ENCODE measurements around the gene ZRANB2. TPM values are rescaled to one million over a fixed set of nuclear protein-coding genes. Genes with fewer than 3 reads are reported as not detected.

The ZRANB2 gene
- total RNA-seq, 1 experiment from 2014 or later = 49.4 TPM

DNA sequence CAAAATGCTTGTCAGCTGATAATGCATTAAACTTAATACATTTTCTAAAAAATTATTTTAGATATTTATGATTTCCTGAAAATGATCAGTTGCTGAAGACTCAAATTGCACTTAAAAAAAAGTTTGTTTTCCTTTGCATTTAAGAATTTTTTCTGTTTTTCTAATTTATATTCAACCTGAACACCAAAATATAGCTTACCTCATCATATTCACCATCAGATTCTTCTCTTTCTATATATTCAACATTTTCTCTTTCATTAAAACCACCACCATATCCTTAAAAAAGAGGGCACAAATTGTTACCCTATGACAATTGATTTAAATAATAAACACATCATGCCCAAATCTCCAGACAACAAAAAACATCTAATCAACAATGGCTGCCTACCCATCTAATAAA, 8.6 kb downstream of the ZRANB2 start:
- DNase-seq (ENCODE audit: extremely low read depth, low read depth) = no peak

DNA sequence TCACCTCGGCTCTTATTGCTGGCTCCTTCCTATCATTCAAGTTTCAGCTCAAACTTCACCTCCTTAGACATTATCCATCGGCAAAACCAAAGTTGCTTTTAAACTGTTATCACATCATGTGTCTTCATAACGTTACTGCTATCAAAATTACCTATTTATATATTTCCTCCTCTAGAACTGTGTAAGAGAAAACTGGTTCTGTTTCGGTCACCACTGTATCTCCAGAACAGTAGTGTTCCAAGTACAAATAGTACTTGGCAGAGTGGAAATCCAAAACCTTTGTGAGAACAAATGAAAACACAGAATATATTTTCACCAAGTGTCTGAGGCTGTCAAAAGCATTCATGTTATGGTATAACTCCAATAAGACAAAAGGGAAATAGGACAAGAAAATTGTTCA, 9.1 kb downstream of the ZRANB2 start:
- no peak for DNase-seq (ENCODE audit: extremely low read depth, low read depth)

DNA sequence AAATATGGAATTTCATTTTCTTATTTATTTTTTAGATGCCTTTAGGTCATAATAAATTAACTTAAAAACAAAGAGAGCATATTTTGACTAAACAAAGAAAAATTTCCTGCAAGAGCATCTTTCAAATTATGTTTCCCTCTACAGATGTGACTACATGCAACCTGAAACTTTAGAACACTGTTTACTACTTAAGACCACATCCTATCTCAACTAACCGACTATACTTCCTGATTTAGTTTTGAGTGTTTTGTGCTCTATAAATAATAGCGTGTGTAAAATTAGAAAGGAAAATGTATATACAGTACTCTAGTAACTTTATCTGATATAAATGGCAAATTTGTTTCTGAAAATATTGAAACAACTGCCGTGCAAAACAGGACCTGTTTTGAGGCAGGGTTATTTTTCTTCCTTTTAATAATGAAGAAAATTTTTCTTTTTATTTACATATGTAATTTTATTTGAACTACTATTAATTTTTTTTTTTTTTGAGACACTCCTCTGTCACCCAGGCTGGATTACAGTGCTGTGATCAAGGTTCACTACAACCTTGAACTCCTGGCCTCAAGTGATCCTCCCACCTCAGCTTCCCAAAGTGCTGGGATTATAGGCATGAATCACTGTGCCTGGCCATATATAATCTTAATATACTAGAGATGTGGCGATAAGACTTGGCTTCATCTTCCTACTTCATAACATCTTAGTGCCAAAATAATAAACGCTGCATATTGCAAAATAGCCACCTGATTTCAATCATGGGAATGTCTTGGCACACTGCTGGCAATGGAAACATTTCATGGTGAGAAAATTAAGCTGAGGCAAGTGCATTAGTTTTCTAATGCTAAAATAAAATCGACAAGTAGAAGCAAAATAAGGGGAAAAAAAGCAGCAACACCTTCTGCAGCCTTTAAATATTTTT, 12.3 kb downstream of the ZRANB2 start:
- DNase-seq (ENCODE audit: extremely low read depth, low read depth) = no peak

DNA sequence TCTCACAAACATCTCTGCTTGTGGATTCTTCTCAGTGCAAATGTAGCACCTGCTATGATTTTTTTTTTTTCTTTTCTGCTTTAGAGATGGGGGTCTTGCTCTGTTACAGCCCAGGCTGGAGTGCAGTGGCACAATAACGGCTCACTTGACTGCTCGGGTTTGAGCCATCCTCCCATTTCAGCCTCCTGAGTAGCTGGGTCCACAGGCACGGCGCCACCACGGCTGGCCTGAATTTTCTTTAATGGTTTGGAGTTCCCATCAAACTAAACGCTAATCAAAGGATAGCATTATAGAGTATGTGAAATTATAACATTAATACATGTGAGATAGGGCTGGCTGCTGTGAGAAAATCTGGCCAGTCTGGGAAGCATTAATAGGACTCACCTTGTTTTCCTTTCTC, 26.0 kb downstream of the ZRANB2 start:
- DNase-seq (ENCODE audit: extremely low read depth, low read depth) = no peak

DNA sequence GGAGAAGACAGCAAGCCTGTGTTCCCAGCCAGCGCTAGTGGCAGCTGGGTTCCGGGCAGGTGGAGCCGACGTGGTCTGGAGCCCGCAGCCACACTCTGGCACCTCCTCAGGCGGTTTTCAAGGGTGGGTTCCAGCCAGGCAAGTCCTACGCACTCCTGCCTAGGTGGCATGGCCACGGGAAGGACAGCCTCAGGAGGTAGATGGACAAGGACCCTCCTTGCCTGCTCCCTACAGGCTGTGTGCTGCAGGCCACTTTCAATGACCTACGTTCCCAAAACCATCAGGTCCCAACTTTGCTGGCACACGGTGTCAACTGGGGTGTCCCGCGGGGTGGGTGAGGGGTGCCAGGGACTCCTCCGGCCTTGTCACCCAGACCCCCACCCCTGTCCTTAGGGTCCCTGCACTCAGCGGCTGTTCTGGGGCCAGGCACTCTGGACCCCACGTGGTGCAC, 26.5 kb downstream of the ZRANB2 start:
- no peak for DNase-seq (ENCODE audit: extremely low read depth, low read depth)

DNA sequence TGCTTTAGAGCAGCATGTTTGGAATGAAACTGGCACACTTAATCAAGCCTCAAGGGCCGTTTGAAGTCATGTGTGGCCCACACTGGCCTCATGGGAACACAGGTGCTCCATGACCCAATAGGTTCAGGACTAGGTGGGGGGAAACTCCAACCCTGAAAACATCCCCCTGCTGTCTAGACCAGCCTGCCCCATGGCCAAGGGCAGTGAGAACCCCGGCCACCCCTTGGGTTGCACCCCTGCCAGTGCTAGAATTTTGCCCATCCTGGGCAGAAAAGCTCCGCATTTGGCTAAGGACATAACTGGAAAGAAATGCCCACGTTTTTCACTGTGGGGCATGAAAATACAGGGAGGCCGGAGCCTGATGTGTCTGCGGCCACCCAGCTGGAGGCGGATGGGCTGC, 27.1 kb downstream of the ZRANB2 start:
- no peak for DNase-seq (ENCODE audit: extremely low read depth, low read depth)

DNA sequence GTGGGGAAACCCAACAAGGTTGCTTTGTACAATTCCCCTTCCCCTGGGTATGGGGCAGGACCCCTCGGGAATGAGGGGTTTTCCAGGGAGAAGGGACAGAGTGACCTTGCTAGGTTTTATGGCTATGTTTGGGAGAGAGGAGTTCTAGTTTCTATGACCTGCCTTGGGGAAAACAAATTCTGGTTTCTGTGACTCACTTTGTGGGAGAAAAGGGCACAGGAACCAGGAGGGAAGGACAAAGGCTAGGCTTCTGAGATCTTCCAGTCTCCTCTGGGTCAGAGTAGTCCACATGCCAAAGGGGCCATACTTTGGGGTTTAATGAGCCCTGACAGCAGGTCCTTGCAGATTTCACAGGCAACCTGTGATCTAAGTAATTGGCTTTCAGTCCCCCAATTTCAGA, 27.7 kb downstream of the ZRANB2 start:
- DNase-seq (ENCODE audit: extremely low read depth, low read depth) = no peak

DNA sequence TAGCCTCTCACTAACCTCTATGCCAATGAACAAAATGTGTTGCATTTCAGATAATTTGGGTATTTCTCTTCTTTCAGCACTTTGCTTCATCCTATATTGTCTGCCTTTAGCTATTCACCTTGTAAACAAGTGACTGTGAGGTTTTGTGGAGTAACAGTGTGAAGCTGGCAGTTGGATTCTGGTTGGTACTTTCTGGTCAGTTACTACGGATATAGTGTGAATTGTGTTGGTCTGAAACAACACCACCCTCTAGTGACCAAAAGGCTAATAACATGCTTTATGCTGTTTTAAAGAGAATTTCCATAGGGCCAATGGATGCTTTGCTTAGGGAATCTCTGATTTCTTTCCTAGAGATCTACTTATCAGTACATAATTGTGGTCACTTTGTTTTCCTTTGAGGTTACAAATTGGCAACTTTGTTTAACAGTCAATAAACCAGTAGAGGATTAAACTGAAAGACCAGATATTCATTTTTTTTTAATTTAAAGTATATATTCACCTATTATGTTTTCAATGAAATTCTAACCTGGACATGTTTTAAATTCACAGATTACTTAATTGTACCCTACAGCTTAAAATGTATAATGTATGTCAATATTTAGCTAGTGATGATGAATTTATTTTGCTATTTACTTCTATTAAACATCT, 30.8 kb downstream of the ZRANB2 start:
- peak; percentile 65 for DNase-seq (ENCODE audit: extremely low read depth, low read depth)

DNA sequence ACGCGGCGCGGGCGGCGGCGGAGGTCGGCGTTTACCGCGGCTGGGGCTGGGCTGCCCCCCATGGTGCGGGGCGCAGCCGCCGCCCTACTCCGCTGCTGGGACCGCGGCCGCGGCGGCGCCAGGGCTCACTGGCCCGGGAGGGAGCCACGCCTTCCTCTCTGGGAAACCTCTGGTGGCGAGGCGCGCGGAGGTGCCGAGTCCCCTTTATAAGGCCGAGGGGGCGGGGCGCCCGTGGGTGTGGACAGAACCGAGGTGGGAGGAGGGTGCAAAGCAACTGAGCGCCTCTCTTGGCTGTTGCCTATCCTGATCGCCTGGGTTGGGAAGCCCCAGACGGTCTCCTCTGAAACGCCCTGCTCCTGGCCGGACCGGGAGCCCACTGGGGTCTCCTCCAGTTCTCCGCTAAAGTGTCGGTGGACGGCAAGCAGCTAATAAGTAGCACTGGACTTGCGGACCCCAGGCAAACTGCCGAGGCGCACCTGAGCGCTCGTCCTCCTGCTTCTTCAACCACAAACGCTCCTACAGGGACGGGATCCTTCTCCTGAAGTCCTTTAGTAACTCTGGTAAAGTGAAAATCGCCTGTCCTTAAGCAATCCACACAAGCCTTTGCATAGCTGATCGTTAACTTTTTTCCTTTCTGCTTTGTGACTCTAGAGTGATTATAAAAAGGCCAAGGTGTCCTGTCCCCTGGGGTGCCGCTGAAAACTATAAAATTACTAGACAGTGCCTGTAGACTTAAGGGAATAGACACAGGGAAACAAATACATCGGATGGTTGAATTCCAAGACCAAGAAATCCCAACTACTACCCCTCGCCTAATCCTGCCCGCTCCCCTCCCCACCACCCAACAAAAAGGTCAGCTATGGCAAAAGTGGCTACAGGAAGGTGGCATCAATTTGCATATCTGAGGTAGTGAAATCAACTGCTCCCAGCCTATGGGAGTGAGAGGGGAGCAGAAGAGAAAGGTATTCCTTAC, 32.9 kb downstream of the ZRANB2 start, which contains the start of gene PTGER3:
TSS of gene PTGER3 (minus strand) at position 182 of the 973 bp plus-strand sequence. CDS start 239 bp downstream, outside the sequence.
- peak; percentile 38 for DNase-seq (ENCODE audit: extremely low read depth, low read depth)

DNA sequence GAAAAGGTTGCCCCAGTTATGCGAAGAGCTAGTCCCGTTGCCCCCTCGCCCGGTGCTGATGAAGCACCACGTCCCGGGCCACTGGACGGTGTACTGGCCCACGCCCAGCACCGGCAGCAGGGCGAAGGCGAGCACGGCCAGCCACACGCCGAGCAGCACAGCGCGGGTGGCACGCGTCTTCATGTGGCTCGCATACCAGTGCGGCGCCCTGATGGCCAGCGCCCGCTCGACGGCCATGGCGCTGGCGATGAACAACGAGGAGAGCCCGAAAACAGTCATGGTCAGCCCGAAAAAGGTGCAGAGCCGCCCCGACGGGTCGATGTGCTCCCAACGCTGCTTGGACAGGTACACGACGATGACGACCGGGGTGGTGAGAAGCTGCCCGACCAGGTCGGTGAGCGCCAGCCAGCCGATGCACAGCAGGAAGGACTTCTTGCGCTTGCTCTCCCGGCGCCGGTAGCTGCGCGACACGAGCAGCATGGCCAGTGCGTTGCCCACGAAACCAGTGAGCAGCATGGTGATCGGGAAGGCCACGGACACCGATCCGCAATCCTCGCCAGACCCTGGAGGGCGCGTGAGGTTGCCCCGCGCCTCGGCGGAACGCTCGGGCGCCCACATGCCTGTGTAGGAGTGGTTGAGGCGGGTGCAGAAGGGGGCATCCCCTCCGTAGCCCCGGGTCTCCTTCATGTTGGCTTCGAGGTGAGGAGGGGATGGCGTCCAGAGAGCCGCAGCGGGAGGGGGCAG, 33.8 kb downstream of the ZRANB2 start:
- DNase-seq (ENCODE audit: extremely low read depth, low read depth) = no peak

DNA sequence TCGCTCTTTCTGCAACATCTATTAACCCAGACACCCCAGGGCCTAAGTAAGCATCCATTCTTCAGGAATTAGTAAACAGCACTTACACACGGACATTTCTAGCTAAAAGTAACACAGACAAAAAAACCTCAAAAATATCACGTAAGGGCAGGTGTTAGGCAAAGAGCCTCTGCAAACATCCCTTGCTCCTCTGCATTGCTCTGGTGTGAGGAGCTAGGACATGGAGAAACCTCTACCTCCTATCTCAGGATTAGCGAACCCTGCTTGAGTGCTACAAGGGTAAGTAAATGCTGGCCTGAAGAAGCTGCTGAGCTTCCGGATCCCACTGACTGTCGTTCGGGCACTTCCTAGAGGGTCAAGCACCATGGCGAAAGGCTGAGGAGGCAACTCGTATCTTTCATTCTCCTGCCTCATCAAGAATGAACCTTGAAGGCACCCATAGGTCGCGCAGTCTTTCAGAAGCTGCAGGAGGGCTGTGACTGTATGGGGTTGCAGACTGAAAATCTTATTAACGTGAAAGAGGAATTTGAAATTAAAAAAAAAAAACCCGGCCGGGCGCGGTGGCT, 35.3 kb downstream of the ZRANB2 start:
- no peak for DNase-seq (ENCODE audit: extremely low read depth, low read depth)

DNA sequence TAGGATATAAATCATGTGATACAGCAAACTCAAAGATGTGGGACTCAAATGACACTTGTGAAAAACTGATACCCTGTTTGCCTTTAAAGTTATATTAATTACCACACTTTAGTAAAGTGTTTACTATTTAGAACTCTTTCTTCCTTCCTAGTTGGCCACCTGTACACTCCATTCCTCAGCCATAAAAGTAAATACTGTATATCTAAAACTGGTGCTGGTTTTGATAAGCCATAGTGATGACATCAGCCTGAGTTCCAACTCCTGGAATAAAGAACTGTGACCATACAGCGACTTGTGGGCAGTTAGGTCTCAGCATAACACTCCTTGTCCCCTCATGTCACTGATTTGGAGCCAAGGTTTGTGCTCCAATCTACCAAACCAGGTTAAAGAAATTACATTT, 36.0 kb downstream of the ZRANB2 start:
- no peak for DNase-seq (ENCODE audit: extremely low read depth, low read depth)

DNA sequence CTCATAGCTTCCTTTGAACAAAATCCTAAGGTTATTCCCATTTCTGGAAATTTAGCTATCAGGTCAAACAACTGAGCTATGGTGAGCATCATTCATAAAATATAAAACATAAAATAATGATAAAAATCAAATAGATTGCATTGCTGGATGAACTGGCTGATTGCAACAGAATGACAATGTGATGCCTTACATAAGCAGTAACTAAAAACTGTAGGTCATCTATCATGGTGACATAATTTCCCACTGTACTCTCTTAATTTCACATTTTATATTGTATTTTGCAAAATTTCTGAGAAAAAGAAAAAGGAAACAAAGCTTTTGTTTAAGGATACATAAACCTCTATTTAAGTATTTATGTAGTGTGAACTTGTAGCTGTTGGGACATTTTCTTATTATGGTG, 37.8 kb downstream of the ZRANB2 start:
- DNase-seq (ENCODE audit: extremely low read depth, low read depth) = no peak

DNA sequence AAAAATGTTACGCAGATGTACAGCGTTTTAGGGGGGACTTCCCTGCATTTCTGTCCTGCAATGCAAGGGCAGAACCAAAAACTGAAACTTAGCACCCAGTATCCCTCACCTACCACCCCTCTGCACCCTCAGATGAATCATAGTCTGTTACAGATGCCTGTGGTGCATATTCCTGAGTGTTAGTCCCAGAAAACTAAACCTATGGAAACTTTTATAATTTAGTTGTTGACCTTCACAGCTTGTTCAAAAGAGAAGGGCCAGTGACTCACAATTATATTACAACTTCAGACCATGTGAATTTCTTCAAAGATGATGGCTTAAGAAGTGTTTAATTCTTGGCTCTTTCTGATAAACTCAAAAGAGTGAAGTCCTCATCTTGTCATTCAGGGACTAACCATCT, 39.0 kb downstream of the ZRANB2 start:
- no peak for DNase-seq (ENCODE audit: extremely low read depth, low read depth)

DNA sequence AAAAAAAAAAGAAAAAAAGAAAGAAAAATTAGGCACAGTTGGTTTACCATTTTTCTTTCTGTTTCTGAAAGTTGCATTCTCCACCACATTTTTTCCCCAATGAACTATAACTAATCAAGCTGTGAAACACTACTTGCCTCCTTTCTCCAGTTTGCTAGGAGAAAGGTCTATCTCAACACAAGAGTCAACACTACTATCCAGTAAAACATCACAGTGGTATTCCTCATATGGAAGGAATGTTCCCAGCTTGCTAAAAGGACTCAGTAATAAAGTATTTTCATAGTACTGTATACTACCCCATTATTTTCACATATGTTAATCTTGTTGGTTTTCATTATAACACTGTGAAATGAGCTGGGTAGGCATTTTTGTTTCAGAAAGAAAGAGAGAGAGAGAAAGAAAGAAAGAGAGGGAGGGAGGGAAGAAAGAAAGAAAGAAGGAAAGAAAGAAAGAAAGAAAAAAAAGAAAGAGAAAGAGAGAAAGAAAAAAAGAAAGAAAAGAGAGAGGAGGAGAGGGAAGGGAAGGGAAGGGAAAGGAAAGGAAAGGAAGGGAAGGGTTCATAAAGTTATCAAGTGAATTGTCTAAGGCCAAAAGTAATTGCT, 41.1 kb downstream of the ZRANB2 start:
- DNase-seq (ENCODE audit: extremely low read depth, low read depth) = no peak

DNA sequence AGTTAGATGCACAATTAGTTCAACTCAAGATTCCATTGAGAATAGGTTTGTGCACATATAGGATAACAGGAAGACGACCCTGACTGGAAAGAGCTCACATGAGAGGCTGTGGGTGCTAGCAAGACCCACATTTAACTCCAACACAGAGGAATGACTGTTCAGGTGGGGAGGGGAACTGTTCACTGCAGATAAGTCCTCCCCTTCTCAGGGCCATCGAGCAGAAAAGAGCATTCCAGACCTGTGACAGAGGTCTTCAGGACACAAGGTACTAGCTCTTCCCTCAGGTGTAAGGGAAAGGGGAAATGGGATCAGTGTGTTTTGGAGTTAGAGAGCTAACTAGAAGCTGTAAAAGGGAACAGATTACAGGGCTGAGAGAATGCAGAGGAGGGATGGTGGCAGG, 41.9 kb downstream of the ZRANB2 start:
- no peak for DNase-seq (ENCODE audit: extremely low read depth, low read depth)

DNA sequence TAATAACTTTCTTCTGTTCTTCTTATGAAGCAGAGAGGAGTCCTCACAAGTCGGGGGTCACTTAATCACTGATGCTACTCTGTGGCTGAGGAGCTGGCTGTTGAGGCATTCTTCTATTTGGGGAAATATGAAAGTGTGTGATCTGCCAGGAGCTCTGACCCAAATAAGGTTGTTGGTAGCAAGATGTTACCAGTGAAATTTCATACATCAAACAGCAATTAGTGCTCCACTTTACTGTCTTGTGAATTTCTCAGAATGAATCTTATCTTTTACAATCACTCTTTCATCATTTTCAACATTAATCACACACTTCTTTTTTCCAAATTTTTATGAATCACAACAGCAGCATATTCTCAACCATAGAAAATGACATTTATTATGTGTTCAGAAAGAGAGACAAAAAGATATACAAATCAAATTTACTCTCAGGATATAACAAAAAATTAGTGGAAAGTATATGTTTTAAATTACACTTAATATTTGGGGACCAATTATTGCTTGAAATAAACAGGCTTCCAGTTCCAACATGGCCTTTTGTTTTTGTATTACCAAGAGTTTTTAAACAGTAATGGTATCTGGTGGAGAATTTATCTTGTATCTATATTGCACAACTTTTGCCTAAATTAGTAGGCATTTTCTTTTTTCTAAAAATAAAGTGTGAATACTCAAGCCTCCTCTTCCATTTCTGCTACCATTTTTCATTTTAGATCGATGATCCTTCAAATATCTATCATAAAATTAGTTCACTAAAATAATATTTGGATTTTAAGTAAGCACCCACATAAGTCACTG, 42.8 kb downstream of the ZRANB2 start:
- no peak for DNase-seq (ENCODE audit: extremely low read depth, low read depth)

DNA sequence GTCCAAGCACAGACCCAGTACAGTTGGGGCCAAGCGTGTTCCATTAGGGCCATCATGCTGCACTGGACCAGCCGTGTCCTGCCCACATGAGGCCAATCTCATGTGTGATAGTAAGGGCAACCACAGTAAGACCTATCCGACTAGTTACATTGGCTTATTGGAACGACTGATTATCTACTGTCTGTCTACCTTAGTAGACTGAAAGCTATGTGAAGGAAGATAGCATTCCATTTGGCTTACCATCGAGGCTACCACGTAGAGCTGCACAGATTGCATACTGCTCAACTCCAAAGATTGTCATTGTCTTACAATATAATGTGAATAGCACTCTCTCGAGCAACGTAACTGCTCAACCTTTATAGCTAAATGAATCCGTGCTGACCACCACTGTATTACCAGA, 43.8 kb downstream of the ZRANB2 start:
- no peak for DNase-seq (ENCODE audit: extremely low read depth, low read depth)

DNA sequence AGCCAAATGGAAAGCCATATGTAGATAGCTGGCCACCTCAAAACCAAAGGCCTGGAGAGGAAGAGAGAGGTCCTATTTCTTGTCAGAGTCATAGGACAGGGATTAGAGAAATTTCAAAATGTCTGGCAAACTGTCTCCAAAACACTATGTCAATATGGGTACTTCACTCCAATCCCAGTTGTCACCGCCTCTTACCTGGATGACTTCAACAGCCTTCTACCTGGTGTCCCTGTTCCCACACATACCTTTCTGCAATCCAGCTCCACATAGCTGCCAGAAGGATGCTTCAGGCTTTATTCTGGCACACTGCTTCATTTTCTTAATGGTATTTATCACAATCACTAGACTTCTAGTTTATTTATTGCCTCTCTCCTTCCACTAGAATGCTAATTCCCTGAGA, 47.7 kb downstream of the ZRANB2 start:
- DNase-seq (ENCODE audit: extremely low read depth, low read depth) = no peak
